Ovary (tissue), 3 donors: Measurements from ENCODE around the gene PLPP1.

ENCODE experiments used
- POLR2A ChIP-seq: fragments of 450-650 bp; IDR thresholded peaks from one replicate; pipeline ENCODE4 v1.6.1; 2017; ENCODE audit warnings: antibody characterized with exemption, mild to moderate bottlenecking, moderate library complexity
- TF ChIP-seq, protein P1 (sequence below), 3 donors: fragments of 450-650 bp in 2 of 3; fragments of 200-600 bp in 1 of 3; IDR thresholded peaks; one replicate each; pipeline versions ENCODE4 v1.5.1 to v1.8.0; 2016 to 2022; ENCODE audit warnings: antibody characterized with exemption in 3 of 3, mild to moderate bottlenecking in 1 of 3
- donor health status: DM: no; HTN: no; CAD: no.

DNA sequence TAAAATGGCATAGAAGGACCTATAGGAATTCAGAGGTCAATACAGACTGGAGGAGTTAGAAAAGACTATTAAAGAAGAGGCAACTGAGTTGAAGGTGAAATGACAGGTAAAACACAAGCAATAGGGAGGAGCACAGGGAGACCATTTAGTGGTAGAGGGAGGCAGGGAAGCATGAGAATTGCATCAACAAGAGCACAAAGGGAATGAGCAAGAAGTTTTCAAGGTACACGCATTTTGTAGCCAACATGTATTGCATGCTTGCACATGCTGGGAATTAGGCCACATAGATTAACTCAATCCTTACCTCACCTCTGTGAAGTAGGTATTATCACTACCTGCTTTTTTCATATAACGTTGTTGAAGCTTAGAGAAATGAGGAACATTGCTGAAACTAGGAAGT, 42.3 kb downstream of the PLPP1 start:
- TF ChIP-seq, protein P1, sequence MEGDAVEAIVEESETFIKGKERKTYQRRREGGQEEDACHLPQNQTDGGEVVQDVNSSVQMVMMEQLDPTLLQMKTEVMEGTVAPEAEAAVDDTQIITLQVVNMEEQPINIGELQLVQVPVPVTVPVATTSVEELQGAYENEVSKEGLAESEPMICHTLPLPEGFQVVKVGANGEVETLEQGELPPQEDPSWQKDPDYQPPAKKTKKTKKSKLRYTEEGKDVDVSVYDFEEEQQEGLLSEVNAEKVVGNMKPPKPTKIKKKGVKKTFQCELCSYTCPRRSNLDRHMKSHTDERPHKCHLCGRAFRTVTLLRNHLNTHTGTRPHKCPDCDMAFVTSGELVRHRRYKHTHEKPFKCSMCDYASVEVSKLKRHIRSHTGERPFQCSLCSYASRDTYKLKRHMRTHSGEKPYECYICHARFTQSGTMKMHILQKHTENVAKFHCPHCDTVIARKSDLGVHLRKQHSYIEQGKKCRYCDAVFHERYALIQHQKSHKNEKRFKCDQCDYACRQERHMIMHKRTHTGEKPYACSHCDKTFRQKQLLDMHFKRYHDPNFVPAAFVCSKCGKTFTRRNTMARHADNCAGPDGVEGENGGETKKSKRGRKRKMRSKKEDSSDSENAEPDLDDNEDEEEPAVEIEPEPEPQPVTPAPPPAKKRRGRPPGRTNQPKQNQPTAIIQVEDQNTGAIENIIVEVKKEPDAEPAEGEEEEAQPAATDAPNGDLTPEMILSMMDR (IDR thresholded peaks at IDR 0.05) = no peak
- no peak for TF ChIP-seq POLR2A
